Vagina (tissue), 2 donors: Measurements from ENCODE around the gene ERAL1.

ENCODE experiments used
- POLR2A ChIP-seq, 2 donors: fragments of 450-650 bp; IDR thresholded peaks; one replicate each; pipeline ENCODE4 v1.6.1; 2017; ENCODE audit warnings: antibody characterized with exemption in 2 of 2, mild to moderate bottlenecking in 2 of 2, moderate library complexity in 2 of 2
- POLR2AphosphoS5 ChIP-seq, 2 donors: sonication (generic); formaldehyde crosslinking; IDR thresholded peaks; one replicate each; pipeline ENCODE4 v1.9.0; 2017; ENCODE audit warnings: antibody characterized with exemption in 2 of 2, mild to moderate bottlenecking in 2 of 2, low read depth in 1 of 2; ENCODE audit not compliant: insufficient read depth in 1 of 2

- TF ChIP-seq POLR2A (IDR thresholded peaks at IDR 0.05), result no peak
- no peak for TF ChIP-seq POLR2AphosphoS5 (IDR thresholded peaks at IDR 0.05; ENCODE audit: insufficient read depth in 1 of 2, low read depth in 1 of 2)
Measured at GRCh38 chr17:28860363-28860808, 5.6 kb downstream of the ERAL1 start.
